AG04449 (cell line): Measurements from ENCODE around the gene APBB1IP.
"Not testable (repeated sequence)": the region's sequence is repeated elsewhere in the genome, so short reads cannot be mapped to it uniquely, and the experiment has no call there.

ENCODE experiments used
- CTCF ChIA-PET: fragments of 350-600 bp; formaldehyde crosslinking; extraction: SDS; loops from one replicate; lab custom pipeline; 2021; ENCODE audit warnings: antibody characterized with exemption; lab: Yijun Ruan, JAX
- POLR2A ChIA-PET: fragments of 400-600, 350-600 bp; formaldehyde crosslinking; extraction: SDS; loops from one replicate; lab custom pipeline; 2020; ENCODE audit warnings: antibody characterized with exemption, inconsistent platforms; lab: Yijun Ruan, JAX
- DNase-seq: peaks from one replicate; pipeline ENCODE4 v3.0.0-alpha.2; 2010; ENCODE audit warnings: low read depth, low spot score
- H3K4me3 ChIP-seq: 2 replicates; pipeline ENCODE4 v1.5.1; 2011; ENCODE audit warnings: low read depth, mild to moderate bottlenecking, control low read depth, low read length
- CTCF ChIP-seq: IDR thresholded peaks from one replicate; pipeline ENCODE4 v1.5.1; 2011; ENCODE audit warnings: mild to moderate bottlenecking, moderate library complexity, low read length, control low read depth, inconsistent platforms; ENCODE audit not compliant: insufficient read depth; ENCODE audit errors: missing control alignments

Gene APBB1IP

GRCh38 chr10:26457088-26457487 is 18.9 kb downstream of the APBB1IP start:
- POLR2A ChIA-PET, result no interaction called here
- no peak overlapping the region for H3K4me3 ChIP-seq
- TF ChIP-seq CTCF, result no peak
- no peak for DNase-seq
- CTCF ChIA-PET, result no interaction called here

GRCh38 chr10:26460736-26461135 is 22.6 kb downstream of the APBB1IP start:
- POLR2A ChIA-PET, result no interaction called here
- no peak for DNase-seq
- no peak overlapping the region for H3K4me3 ChIP-seq
- no peak for TF ChIP-seq CTCF
- CTCF ChIA-PET, result no interaction called here

- ChIA-PET POLR2A (no interaction called here), CTCF (no interaction called here)
- no peak for TF ChIP-seq CTCF
- DNase-seq, result no peak
- no peak overlapping the region for H3K4me3 ChIP-seq
Observed at GRCh38 chr10:26463986-26464385, 25.8 kb downstream of the APBB1IP start.

- DNase-seq, result no peak
- H3K4me3 ChIP-seq, result no peak overlapping the region
- TF ChIP-seq CTCF, result no peak
- ChIA-PET POLR2A (no interaction called here), CTCF (no interaction called here)
Observed at GRCh38 chr10:26464632-26465280, 26.6 kb downstream of the APBB1IP start.

- DNase-seq, CTCF ChIA-PET, H3K4me3 ChIP-seq, POLR2A ChIA-PET: not testable (repeated sequence)
Observed at GRCh38 chr10:26466531-26466930, 28.4 kb downstream of the APBB1IP start.

GRCh38 chr10:26467639-26468038 is 29.5 kb downstream of the APBB1IP start:
- no peak for DNase-seq
- TF ChIP-seq CTCF, result no peak
- no peak overlapping the region for H3K4me3 ChIP-seq
- ChIA-PET CTCF (no interaction called here), POLR2A (no interaction called here)

GRCh38 chr10:26468291-26468690 is 30.1 kb downstream of the APBB1IP start:
- no peak overlapping the region for H3K4me3 ChIP-seq
- no peak for TF ChIP-seq CTCF
- ChIA-PET POLR2A (no interaction called here), CTCF (no interaction called here)
- no peak for DNase-seq
